GM18858 (cell line): Measurements from ENCODE around the gene DNMT3B.
"Not testable (repeated sequence)": the region's sequence is repeated elsewhere in the genome, so short reads cannot be mapped to it uniquely, and the experiment has no call there.

ENCODE experiments used
- ATAC-seq: cut with Tn5 transposase; IDR thresholded peaks from one replicate; pipeline ENCODE4 v1.9.1; 2021; ENCODE audit not compliant: unreplicated experiment

DNMT3B gene

DNA sequence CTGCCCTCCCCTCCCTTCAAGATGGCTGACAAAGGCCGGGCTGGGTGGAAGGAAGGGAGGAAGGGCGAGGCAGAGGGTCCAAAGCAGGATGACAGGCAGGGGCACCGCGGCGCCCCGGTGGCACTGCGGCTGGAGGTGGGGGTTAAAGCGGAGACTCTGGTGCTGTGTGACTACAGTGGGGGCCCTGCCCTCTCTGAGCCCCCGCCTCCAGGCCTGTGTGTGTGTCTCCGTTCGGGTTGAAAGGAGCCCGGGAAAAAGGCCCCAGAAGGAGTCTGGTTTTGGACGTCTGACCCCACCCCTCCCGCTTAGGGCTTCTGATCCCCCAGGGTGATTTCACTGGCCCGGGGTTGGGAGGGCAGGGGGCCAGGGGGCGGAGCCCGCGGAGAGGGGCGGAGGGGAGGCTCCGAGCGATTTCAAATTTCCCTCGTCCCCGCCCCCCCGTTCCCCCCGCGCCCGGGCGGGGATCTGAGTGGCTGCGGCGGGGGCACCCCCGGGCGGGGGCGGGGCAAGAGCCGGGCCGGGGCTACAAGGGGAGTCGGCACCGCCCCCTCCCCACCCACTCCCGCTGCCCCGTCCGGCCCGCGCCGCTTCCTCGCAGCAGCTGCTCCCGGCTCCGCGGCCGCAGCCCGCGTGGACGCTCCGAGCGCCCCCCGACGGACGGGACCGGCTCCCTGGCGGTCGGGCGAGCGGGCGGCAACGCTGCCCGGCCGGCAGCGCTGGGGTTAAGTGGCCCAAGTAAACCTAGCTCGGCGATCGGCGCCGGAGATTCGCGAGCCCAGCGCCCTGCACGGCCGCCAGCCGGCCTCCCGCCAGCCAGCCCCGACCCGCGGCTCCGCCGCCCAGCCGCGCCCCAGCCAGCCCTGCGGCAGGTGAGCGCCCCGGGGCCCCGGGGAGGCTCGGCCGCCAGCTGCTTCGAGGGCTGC lies at the start of gene DNMT3B:
TSS of gene DNMT3B (plus strand) at position 555 of the 923 bp plus-strand sequence. CDS start 17,939 bp downstream, outside the sequence.
- ATAC-seq = no peak

DNA sequence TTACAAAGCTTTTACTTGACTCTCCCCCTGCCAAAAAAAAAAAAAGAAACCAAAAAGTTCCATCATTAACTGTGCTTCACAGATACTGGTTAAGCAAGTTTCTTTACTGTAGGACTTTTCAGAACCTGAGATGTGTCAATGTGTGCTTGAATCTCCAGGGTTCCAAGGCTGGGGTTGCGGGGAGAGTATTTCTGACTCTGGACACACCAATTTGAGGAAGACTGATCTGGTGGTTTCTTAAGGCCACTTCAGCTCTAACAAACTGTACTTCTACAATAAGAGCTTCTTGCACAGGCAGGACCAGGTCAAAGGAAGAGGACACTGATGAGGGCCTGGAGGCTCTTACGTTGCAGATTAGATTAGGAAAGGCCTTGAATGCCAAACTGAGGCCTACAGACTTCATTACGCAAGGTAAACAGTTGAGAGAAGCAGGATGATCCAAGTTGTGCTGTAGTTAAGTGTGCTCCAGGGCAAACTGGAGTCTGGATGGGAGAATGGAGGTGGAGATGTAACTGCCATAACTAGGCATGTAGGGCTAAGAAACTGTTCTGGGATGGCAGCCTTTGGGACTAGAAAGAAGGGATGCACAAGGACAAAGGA lies 43.3 kb upstream of the DNMT3B start:
- no peak for ATAC-seq

- no peak for ATAC-seq
Measured at GRCh38 chr20:32727683-32728082, 34.5 kb upstream of the DNMT3B start.

DNA sequence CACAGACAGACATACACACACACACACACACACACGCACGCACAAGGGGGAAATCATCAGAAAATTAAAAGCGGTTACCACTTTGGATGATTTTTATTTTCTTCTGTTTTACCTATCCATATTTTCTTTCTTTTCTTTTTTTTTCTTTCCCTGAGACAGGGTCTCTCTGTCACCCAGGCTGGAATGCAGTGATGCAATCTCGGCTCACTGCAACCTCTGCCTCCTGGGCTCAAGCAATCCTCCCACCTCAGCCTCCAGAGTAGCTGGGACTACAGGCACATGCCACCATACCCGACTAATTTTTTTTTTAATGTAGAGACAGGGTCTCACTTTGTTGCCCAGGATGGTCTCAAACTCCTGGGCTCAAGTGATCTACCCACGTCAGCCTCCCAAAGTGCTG lies 33.8 kb upstream of the DNMT3B start:
- not testable (repeated sequence) for ATAC-seq

GRCh38 chr20:32729334-32729733 lies 32.9 kb upstream of the DNMT3B start:
- not testable (repeated sequence) for ATAC-seq

- ATAC-seq = no peak
Measured at GRCh38 chr20:32731882-32732266, 30.3 kb upstream of the DNMT3B start.

GRCh38 chr20:32737371-32738223 lies 24.6 kb upstream of the DNMT3B start:
- ATAC-seq = no peak

DNA sequence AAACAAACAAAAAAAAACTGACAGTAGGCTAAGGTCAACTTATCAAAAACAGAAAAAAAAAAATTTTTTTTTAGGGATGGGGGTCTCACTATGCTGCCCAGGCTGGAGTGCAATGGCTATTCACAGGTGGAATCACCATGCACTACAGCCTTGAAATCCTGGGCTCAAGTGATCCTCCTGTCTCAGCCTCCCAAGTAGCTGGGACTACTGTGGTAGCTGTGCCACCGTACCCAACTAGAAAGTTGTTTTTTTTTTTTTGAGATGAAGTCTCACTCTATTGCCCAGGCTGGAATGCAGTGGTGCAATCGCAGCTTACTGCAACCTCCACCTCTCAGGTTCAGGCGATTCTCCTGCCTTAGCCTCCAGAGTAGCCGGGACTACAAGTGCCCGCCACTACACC lies 21.0 kb upstream of the DNMT3B start:
- ATAC-seq = no peak

- ATAC-seq = no peak
Measured at GRCh38 chr20:32742322-32743236, 19.6 kb upstream of the DNMT3B start.

DNA sequence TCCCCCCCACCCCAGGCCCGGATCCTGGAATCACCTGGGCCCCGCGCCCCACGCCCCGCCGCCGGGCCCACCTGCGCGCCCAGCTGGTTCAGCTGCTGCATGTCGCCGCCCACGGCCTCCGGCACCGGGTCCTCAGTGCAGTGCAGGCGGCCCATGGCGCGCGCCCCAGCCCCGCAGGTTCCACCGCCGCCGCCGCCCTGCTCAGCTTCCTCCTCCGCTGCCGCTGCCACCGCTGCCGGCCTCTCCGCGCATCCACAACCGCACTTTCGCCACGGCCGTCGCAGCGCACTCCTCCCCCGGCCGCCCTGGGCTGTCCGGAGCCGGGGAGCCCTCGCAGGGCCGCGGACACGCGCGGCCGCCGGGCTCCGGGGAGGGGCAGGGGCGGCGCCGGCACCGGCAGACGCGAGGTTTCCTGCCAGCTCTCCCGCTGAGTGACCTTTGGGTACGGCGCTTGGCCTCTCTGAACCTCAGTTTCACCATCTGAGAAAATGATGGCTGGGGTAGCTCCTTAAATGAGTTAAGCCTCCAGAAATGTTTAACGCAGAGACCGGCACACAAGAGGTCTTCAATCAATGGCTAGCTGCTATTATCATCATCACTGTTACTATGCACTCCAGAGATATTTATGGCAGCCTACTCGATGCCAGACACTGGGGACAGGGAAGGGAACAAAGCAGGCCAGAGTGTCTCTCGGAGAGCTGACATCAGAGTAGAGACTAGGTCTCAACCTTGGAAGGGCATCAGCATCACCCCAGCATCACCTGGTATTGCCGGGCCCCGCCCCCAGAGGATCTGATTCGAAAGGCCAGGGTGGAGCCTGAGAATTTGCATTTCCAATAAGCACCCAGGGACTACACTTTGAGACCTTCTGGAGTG lies 18.7 kb upstream of the DNMT3B start, which contains the start of gene COMMD7:
TSS of gene COMMD7 (minus strand) at position 231 of the 876 bp plus-strand sequence. CDS start at position 155, 76 bp downstream.
- no peak for ATAC-seq

DNA sequence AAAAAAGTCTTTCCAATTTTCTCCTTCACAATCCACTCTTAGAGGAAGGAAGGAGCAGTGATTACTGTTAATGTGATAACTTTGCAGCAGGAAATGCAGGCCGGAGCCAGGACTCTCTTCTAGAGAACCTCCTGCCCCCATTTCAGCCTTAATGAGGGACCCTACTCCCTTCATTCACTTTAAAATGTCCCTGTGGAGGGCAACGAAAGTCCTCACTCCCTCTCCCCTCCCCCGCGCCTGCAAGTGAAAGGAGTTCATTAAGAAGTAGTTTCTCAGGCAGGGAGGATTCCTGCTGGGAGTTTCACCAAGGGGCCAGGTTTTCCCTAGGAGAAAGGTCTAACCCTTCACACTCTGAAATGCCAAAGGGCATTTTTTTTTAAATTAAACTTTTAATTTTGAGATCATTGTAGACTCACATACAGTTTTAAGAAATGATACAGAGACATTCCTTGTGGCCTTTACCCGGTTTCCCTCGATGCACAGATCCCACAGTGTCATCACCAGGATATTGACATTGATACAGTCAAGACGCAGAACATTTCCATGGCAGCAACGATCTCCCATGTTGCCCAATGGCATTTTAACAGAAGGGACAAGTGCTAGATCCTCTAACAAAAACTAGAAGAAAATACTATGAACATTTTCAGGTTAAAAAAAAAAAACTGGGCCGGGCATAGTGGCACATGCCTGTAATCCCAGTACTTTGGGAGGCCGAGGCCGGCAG lies 12.1 kb upstream of the DNMT3B start:
- ATAC-seq = no peak

DNA sequence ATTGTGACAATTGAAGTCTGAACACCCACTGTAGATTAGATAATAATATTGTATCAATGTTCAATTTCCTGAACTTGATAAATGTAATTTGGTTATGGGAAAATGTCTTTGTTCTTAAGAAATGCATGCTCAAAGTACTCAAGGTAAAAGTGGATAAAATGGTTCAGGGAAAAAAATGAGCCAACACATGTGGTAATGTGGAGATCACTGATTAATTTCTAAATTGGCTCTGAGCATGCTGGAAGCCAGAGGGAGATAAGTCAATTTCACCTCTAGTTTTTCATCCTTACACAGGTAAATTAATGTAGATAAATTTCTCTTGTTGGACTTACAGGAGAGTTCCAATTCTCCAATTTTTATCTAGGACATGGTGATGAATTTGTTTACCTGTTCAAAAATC lies 10.9 kb upstream of the DNMT3B start:
- ATAC-seq = no peak

- no peak for ATAC-seq
Measured at GRCh38 chr20:32751702-32752457, 10.3 kb upstream of the DNMT3B start.

GRCh38 chr20:32752458-32753250 lies 9.5 kb upstream of the DNMT3B start:
- ATAC-seq = no peak

- no peak for ATAC-seq
Measured at GRCh38 chr20:32753731-32754130, 8.5 kb upstream of the DNMT3B start.

GRCh38 chr20:32756156-32756555 lies 6.0 kb upstream of the DNMT3B start:
- ATAC-seq = no peak

DNA sequence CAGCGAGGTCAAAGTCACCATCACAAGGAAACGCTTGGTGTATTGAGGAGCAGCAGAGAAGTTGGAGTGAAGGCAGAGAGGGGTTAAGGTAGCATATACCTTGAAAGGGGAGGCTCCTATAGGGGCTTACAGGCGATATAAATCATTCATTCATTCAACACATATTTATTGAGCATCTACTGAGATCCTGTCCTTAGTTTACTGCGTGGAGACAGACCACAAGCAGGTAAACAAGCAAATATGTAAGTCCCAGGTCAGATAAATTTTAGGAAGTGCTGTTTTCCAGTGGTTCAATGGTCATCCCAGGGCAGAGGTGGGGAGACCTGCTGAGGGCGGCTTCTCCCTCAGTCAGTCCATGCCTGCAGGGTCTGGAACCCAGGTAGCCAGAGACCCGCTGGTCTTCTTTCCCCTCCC lies 761 bp upstream of the DNMT3B start:
- ATAC-seq = no peak
